OCI-LY7 (cell line): ENCODE measurements around the gene BCAS4. TPM values are rescaled to one million over a fixed set of nuclear protein-coding genes. Genes with fewer than 3 reads are reported as not detected.

Experiments
- BruUV-seq: library from RNA; stranded (reverse); fragments of 400-500 nt; replicated peaks from 2 replicates; lab custom pipeline; 2021; lab: Mats Ljungman, UMichigan
- CTCF ChIA-PET: fragments of 300-600 bp; sonication (Branson Sonifier 250); formaldehyde crosslinking; loops from one replicate; lab custom pipeline; 2022; ENCODE audit warnings: antibody characterized with exemption; ENCODE audit not compliant: unreplicated experiment; lab: Charles Lee
- POLR2A ChIA-PET: fragments of 300-600 bp; sonication (Branson Sonifier 250); formaldehyde crosslinking; loops from one replicate; lab custom pipeline; 2022; ENCODE audit warnings: antibody characterized with exemption; lab: Charles Lee
- DNase-seq: peaks from one replicate; pipeline ENCODE4 v3.0.0-alpha.2; 2015; ENCODE audit warnings: low spot score
- H2AFZ ChIP-seq: fragments of 200-600 bp; sonication (generic), shearing (Covaris generic); 2 replicates; pipeline ENCODE4 v1.6.1; 2014; ENCODE audit warnings: mild to moderate bottlenecking, antibody characterized with exemption, low read length, moderate library complexity
- H3K27ac ChIP-seq: fragments of 200-600 bp; sonication (generic); 2 replicates; pipeline ENCODE4 v1.5.1; 2014; ENCODE audit warnings: mixed run types, low read depth, mild to moderate bottlenecking, moderate library complexity, low read length, inconsistent platforms; ENCODE audit not compliant: poor library complexity, severe bottlenecking
- H3K36me3 ChIP-seq: fragments of 200-600 bp; sonication (generic); 2 replicates; pipeline ENCODE4 v1.6.1; 2014; ENCODE audit warnings: mild to moderate bottlenecking, antibody characterized with exemption, low read length, moderate library complexity, mixed read lengths; ENCODE audit not compliant: insufficient read depth
- H3K4me1 ChIP-seq: fragments of 200-600 bp; sonication (generic); 2 replicates; pipeline ENCODE4 v1.5.1; 2014; ENCODE audit warnings: mild to moderate bottlenecking, low read length; ENCODE audit not compliant: insufficient read depth, poor library complexity, severe bottlenecking
- H3K4me2 ChIP-seq: fragments of 200-600 bp; sonication (generic); 2 replicates; pipeline ENCODE4 v1.6.1; 2014; ENCODE audit warnings: mild to moderate bottlenecking, low read length
- H3K4me3 ChIP-seq: fragments of 200-600 bp; sonication (generic); 2 replicates; pipeline ENCODE4 v1.5.1; 2014; ENCODE audit warnings: mild to moderate bottlenecking, low read depth, low read length; ENCODE audit not compliant: poor library complexity, severe bottlenecking
- H3K79me2 ChIP-seq: fragments of 200-600 bp; sonication (generic); 2 replicates; pipeline ENCODE4 v1.6.1; 2016; ENCODE audit warnings: low read depth, mild to moderate bottlenecking, low read length, moderate library complexity, mixed read lengths; ENCODE audit not compliant: insufficient read depth
- H3K9me2 ChIP-seq: fragments of 200-600 bp; sonication (generic); 2 replicates; pipeline ENCODE4 v1.6.1; 2016; ENCODE audit warnings: mild to moderate bottlenecking, low read length, mixed read lengths; ENCODE audit not compliant: insufficient read depth
- H3K9me3 ChIP-seq: fragments of 200-600 bp; sonication (generic); 2 replicates; pipeline ENCODE4 v1.6.1; 2014; ENCODE audit warnings: mild to moderate bottlenecking, mixed run types, low read length, mixed read lengths
- H4K20me1 ChIP-seq: fragments of 200-600 bp; sonication (generic); 2 replicates; pipeline ENCODE4 v1.6.1; 2014; ENCODE audit warnings: mild to moderate bottlenecking, antibody characterized with exemption, low read length, moderate library complexity, mixed read lengths; ENCODE audit not compliant: insufficient read depth
- CTCF ChIP-seq: fragments of 200-600 bp; sonication (generic); conservative IDR thresholded peaks from 2 replicates; pipeline ENCODE4 v1.5.1; 2014; ENCODE audit warnings: mild to moderate bottlenecking, antibody characterized with exemption, low read length, moderate library complexity, mixed read lengths
- EZH2phosphoT487 ChIP-seq: fragments of 200-600 bp; sonication (generic); IDR thresholded peaks from 2 replicates; pipeline ENCODE4 v1.6.1; 2018; ENCODE audit warnings: low read depth, borderline replicate concordance, mild to moderate bottlenecking, mixed run types, antibody characterized with exemption, low read length, moderate library complexity, mixed read lengths
- intact Hi-C: fragments of 100-400 bp; cut with micrococcal nuclease; formaldehyde crosslinking; loops from one replicate; pipeline ENCODE4 v1.10.0; 2022; ENCODE audit not compliant: unreplicated experiment
- total RNA-seq, 2 experiments: library from RNA; depleted of rRNA in 1 of 2; stranded (reverse); fragments of >200 nt in 1 of 2; shearing (Covaris generic) in 1 of 2; gene quantifications; 2 replicates each; pipeline ENCODE4 v1.2.3, GENCODE V29; 2014 to 2022

BCAS4 gene
- total RNA-seq, 2 experiments from 2014 or later, result 173 to 181 TPM

GRCh38 chr20:50838322-50838625 lies 43.4 kb downstream of the BCAS4 start:
- Histone ChIP-seq H2AFZ (no peak overlapping the region), H3K27ac (peak overlapping the region; percentile 85), H3K4me3 (no peak overlapping the region), H3K4me2 (peak overlapping the region; percentile 69), H3K4me1 (peaks cover 41% of the 10 kb centered on the region), H3K9me3 (no peaks in the 10 kb centered on the region), H3K36me3 (peaks cover 88% of the 10 kb centered on the region), H4K20me1 (no peaks in the 10 kb centered on the region), H3K9me2 (no peaks in the 10 kb centered on the region), H3K79me2 (peaks cover 20% of the 10 kb centered on the region; the same call in 1 of the 2 replicates)
- POLR2A ChIA-PET, result no interaction called here
- no TSS peak for BruUV-seq
- DNase-seq, result no peak
- CTCF ChIA-PET, result no interaction called here
- intact Hi-C loops, result no loop called here
- TF ChIP-seq EZH2phosphoT487, result no peak
- TF ChIP-seq CTCF, result no peak

GRCh38 chr20:50838707-50839385 lies 44.0 kb downstream of the BCAS4 start:
- peaks cover 88% of the 10 kb centered on the region for H3K36me3 ChIP-seq
- intact Hi-C loops, result no loop called here
- DNase-seq, result no peak
- peak overlapping the region; percentile 85 for H3K27ac ChIP-seq
- CTCF ChIA-PET, result no interaction called here
- H2AFZ ChIP-seq, result no peak overlapping the region
- BruUV-seq, result no TSS peak
- no peaks in the 10 kb centered on the region for H3K9me2 ChIP-seq
- peaks cover 47% of the 10 kb centered on the region for H3K4me1 ChIP-seq
- TF ChIP-seq CTCF, result no peak
- TF ChIP-seq EZH2phosphoT487, result no peak
- H3K79me2 ChIP-seq, result peaks cover 20% of the 10 kb centered on the region; the same call in 1 of the 2 replicates
- no peak overlapping the region for H3K4me2 ChIP-seq
- H3K4me3 ChIP-seq, result no peak overlapping the region
- POLR2A ChIA-PET, result interaction anchor here (1.2 to 1.3 kb wide), 2 partner anchors 13 to 15 kb away, joined by 4 to 5 read pairs; no protein-coding TSS in a partner anchor
- H3K9me3 ChIP-seq, result no peaks in the 10 kb centered on the region
- H4K20me1 ChIP-seq, result no peaks in the 10 kb centered on the region

GRCh38 chr20:50842821-50843220 lies 48.0 kb downstream of the BCAS4 start:
- Histone ChIP-seq H3K79me2 (peaks cover 17% of the 10 kb centered on the region; the same call in 1 of the 2 replicates), H3K36me3 (peaks cover 88% of the 10 kb centered on the region), H3K27ac (peak overlapping the region; percentile 10), H3K9me3 (no peaks in the 10 kb centered on the region), H3K4me2 (no peak overlapping the region), H3K9me2 (no peaks in the 10 kb centered on the region), H4K20me1 (no peaks in the 10 kb centered on the region), H3K4me1 (peaks cover 46% of the 10 kb centered on the region), H2AFZ (no peak overlapping the region), H3K4me3 (no peak overlapping the region)
- TF ChIP-seq CTCF (no peak), EZH2phosphoT487 (no peak)
- intact Hi-C loops, result no loop called here
- ChIA-PET CTCF (no interaction called here), POLR2A (no interaction called here)
- BruUV-seq, result no TSS peak
- DNase-seq, result no peak
